GM19452 (cell line): ENCODE data around the gene LDLRAD3.

Experiments used
- ATAC-seq: cut with Tn5 transposase; IDR thresholded peaks from one replicate; pipeline ENCODE4 v1.9.1; 2021; ENCODE audit not compliant: unreplicated experiment

LDLRAD3 gene

GRCh38 chr11:36121054-36121453, 177.2 kb downstream of the LDLRAD3 start:
- ATAC-seq: no peak

GRCh38 chr11:36122671-36123070, 178.8 kb downstream of the LDLRAD3 start:
- no peak for ATAC-seq

- no peak for ATAC-seq
These were observed 179.7 kb downstream of the LDLRAD3 start for GRCh38 chr11:36123336-36124101.

- no peak for ATAC-seq
These were observed 182.8 kb downstream of the LDLRAD3 start for GRCh38 chr11:36126678-36127077.

GRCh38 chr11:36127550-36127949, 183.7 kb downstream of the LDLRAD3 start:
- ATAC-seq: no peak

GRCh38 chr11:36129955-36130354, 186.1 kb downstream of the LDLRAD3 start:
- ATAC-seq: no peak

GRCh38 chr11:36130401-36130800, 186.5 kb downstream of the LDLRAD3 start:
- ATAC-seq: no peak

- no peak for ATAC-seq
These were observed 188.0 kb downstream of the LDLRAD3 start for GRCh38 chr11:36131721-36132397.

- ATAC-seq: no peak
These were observed 189.1 kb downstream of the LDLRAD3 start for GRCh38 chr11:36132940-36133339.

- no peak for ATAC-seq
These were observed 191.2 kb downstream of the LDLRAD3 start for GRCh38 chr11:36135076-36135475.

GRCh38 chr11:36139767-36140166, 195.9 kb downstream of the LDLRAD3 start:
- ATAC-seq: no peak

GRCh38 chr11:36141196-36141953, 197.5 kb downstream of the LDLRAD3 start:
- ATAC-seq: no peak

GRCh38 chr11:36141956-36142355, 198.1 kb downstream of the LDLRAD3 start:
- ATAC-seq: no peak

- no peak for ATAC-seq
These were observed 198.6 kb downstream of the LDLRAD3 start for GRCh38 chr11:36142439-36142838.

- ATAC-seq: no peak
These were observed 199.0 kb downstream of the LDLRAD3 start for GRCh38 chr11:36142879-36143278.

GRCh38 chr11:36146437-36146836, 202.6 kb downstream of the LDLRAD3 start:
- no peak for ATAC-seq

- ATAC-seq: no peak
These were observed 203.6 kb downstream of the LDLRAD3 start for GRCh38 chr11:36147491-36147890.

- ATAC-seq: no peak
These were observed 204.8 kb downstream of the LDLRAD3 start for GRCh38 chr11:36148701-36149100.

- peak; percentile 94 for ATAC-seq
These were observed 205.8 kb downstream of the LDLRAD3 start for GRCh38 chr11:36149538-36150242.

- ATAC-seq: no peak
These were observed 207.1 kb downstream of the LDLRAD3 start for GRCh38 chr11:36150986-36151385.

GRCh38 chr11:36151933-36152580, 208.2 kb downstream of the LDLRAD3 start:
- no peak for ATAC-seq
